Stomach smooth muscle (tissue), 2 donors: ENCODE measurements around the gene ZNF699.
"Not testable (repeated sequence)": the region's sequence is repeated elsewhere in the genome, so short reads cannot be mapped to it uniquely, and the experiment has no call there.

Experiments used
- H3K27ac ChIP-seq: one replicate; pipeline ENCODE4 v1.7.0; 2013; ENCODE audit warnings: mild to moderate bottlenecking, low read length, inconsistent platforms
- H3K27me3 ChIP-seq, 2 donors: one replicate each; pipeline ENCODE4 v1.7.0; 2013; ENCODE audit warnings: low read length in 2 of 2; ENCODE audit not compliant: insufficient read depth in 2 of 2, control insufficient read depth in 1 of 2
- H3K36me3 ChIP-seq, 2 donors: one replicate each; pipeline ENCODE4 v1.7.0; 2013; ENCODE audit warnings: low read length in 2 of 2; ENCODE audit not compliant: control insufficient read depth in 2 of 2, insufficient read depth in 2 of 2
- H3K4me1 ChIP-seq: one replicate; pipeline ENCODE4 v1.7.0; 2013; ENCODE audit warnings: low read length; ENCODE audit not compliant: control insufficient read depth, insufficient read depth
- H3K4me3 ChIP-seq, 2 donors: one replicate each; pipeline ENCODE4 v1.7.0; 2013; ENCODE audit warnings: low read length in 2 of 2
- H3K9ac ChIP-seq, 2 donors: one replicate each; pipeline ENCODE4 v1.7.0; 2013; ENCODE audit warnings: low read length in 2 of 2, mild to moderate bottlenecking in 1 of 2
- H3K9me3 ChIP-seq, 2 donors: one replicate each; pipeline ENCODE4 v1.7.0; 2013; ENCODE audit warnings: low read length in 2 of 2; ENCODE audit not compliant: control insufficient read depth in 2 of 2
- donor health status: healthy.
- donor health status: Pancreatic carcinoma.

Gene ZNF699

DNA sequence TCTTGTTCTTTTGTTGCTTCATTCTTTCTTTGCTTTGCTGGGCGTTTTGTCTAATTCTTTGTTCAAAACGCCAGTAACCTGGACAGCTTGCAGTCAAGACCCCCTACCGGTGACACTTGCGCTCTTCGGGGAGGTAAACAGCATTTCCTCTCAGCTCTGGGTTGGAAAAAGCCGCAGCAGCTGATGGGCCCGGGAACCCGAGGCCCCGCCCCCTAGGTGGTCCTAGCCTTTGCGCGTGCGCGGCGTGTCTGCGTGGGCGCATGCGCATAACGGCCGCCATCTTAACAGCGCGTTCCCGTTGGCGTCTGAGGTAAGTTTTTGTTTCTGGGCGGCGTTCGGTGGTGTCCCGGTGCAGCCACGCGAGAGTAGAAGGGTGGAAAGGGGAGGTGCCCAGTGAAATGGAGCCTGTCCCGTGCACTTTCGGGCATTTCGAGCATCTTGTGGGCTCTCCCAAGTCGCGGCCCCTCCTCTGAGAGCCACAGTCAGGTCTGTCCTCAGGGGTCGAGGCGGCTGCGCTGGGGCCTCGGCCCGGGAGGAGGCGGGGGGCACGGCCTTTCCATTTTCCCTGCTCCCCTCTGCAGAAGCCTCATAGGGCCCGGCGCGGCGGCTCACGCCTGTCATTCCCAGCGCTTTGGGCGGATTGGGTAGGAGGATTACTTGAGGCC, 14.4 kb upstream of the ZNF699 start, which contains the start of gene ZNF559:
Gene ZNF559 (plus strand): TSS at position 261 of the 665 bp plus-strand sequence. CDS start 14,371 bp downstream, outside the sequence.
- Histone ChIP-seq H3K27me3 (no peaks in the 10 kb centered on the region), H3K9ac (peak within 1 kb of the TSS; percentile 65 to 87), H3K36me3 (peaks cover 2 to 7% of the 10 kb centered on the region in 2 donors), H3K4me3 (peak within 1 kb of the TSS; percentile 89 to 91), H3K4me1 (peaks cover 16% of the 10 kb centered on the region), H3K9me3 (peaks cover 4 to 5% of the 10 kb centered on the region in 2 donors), H3K27ac (peak within 1 kb of the TSS; percentile 85)

GRCh38 chr19:9323557-9323918, 13.9 kb upstream of the ZNF699 start:
- Histone ChIP-seq H3K9me3 (peaks cover under 1 to 4% of the 10 kb centered on the region in 2 donors), H3K4me1 (peaks cover 16% of the 10 kb centered on the region), H3K27me3 (no peaks in the 10 kb centered on the region), H3K4me3 (peak overlapping the region; percentile 89 to 91), H3K27ac (peak overlapping the region; percentile 85), H3K36me3 (peaks cover 2 to 5% of the 10 kb centered on the region in 2 donors), H3K9ac (peak overlapping the region; percentile 65 to 87)

DNA sequence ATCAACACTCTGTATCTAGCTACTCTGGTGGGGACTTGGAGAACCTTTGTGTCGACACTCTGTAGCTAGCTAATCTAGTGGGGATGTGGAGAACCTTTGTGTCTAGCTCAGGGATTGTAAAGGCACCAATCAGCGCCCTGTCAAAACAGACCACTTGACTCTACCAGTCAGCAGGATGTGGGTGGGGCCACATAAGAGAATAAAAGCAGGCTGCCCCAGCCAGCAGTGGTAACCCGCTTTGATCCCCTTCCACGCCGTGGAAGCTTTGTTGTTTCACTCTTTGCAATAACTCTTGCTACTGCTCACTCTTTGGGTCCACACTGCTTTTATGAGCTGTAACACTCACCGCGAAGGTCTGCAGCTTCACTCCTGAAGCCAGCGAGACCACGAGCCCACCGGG, 12.6 kb upstream of the ZNF699 start:
- not testable (repeated sequence) for H3K27ac ChIP-seq, H3K27me3 ChIP-seq, H3K36me3 ChIP-seq, H3K9me3 ChIP-seq, H3K9ac ChIP-seq, H3K4me3 ChIP-seq
- peaks cover 16% of the 10 kb centered on the region for H3K4me1 ChIP-seq

GRCh38 chr19:9321756-9322155, 12.1 kb upstream of the ZNF699 start:
- H3K27ac ChIP-seq = not testable (repeated sequence)

DNA sequence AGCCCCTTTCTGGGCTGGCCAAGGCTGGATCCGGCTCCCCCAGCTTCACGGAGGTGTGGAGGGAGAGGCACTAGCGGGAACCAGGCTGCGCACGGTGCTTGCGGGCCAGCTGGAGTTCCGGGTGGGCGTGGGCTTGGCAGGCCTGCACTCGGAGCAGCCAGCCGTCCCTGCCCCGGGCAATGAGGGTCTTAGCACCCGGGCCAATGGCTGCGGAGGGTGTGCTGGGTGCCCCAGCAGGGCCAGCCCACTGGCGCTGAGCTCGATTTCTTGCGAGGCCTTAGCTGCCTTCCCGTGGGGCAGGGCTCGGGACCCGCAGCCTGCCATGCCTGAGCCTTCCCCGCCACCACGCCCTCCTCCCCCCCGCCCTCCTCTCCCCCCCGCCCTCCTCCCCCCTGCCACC, 11.7 kb upstream of the ZNF699 start:
- H3K9ac ChIP-seq = no peak overlapping the region
- no peak overlapping the region for H3K27ac ChIP-seq
- H3K9me3 ChIP-seq = peaks cover 0 to 4% of the 10 kb centered on the region in 2 donors
- H3K4me3 ChIP-seq = no peak overlapping the region
- no peaks in the 10 kb centered on the region for H3K36me3 ChIP-seq
- H3K27me3 ChIP-seq = no peaks in the 10 kb centered on the region
- peaks cover 16% of the 10 kb centered on the region for H3K4me1 ChIP-seq

More at GRCh38 chr19:9321756-9322155, 12.1 kb upstream of the ZNF699 start:
- peaks cover 16% of the 10 kb centered on the region for H3K4me1 ChIP-seq
- not testable (repeated sequence) for H3K36me3 ChIP-seq, H3K4me3 ChIP-seq, H3K9ac ChIP-seq, H3K27me3 ChIP-seq, H3K9me3 ChIP-seq

DNA sequence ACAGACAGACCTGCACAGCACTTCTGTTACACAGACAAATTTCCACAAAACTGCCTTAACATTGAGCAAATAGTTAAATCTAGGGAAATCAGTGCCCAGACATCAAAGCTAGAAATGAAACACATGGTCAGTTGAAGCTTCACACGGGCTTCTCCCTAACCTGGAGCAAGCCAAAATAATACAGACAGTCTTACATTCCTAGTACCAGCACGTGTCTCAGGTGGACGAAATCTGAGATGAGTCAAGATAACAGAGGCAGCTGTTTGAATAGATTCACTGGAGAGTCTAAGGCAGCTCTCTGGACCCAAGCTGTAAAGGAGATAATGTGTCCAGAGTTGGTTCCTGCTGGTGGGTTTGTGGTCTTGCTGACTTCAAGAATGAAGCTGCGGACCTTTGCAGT, 4.1 kb upstream of the ZNF699 start:
- H3K4me1 ChIP-seq = no peaks in the 10 kb centered on the region
- H3K9ac ChIP-seq = no peak overlapping the region
- no peak overlapping the region for H3K4me3 ChIP-seq
- no peaks in the 10 kb centered on the region for H3K27me3 ChIP-seq
- no peaks in the 10 kb centered on the region for H3K36me3 ChIP-seq
- no peaks in the 10 kb centered on the region for H3K9me3 ChIP-seq
- no peak overlapping the region for H3K27ac ChIP-seq

GRCh38 chr19:9309974-9310446, 372 bp upstream of the ZNF699 start:
- Histone ChIP-seq H3K27ac (peak overlapping the region; percentile 88), H3K4me3 (peak overlapping the region; percentile 65 to 97), H3K9ac (peak overlapping the region; percentile 54 to 95), H3K36me3 (peaks cover 0 to 2% of the 10 kb centered on the region in 2 donors), H3K27me3 (no peaks in the 10 kb centered on the region), H3K9me3 (peaks cover 0 to 2% of the 10 kb centered on the region in 2 donors), H3K4me1 (peaks cover 2% of the 10 kb centered on the region)

- no peak overlapping the region for H3K27ac ChIP-seq
- H3K9ac ChIP-seq = no peak overlapping the region
- H3K4me1 ChIP-seq = peaks cover 2% of the 10 kb centered on the region
- H3K4me3 ChIP-seq = peak overlapping the region; percentile 65 to 97
- H3K36me3 ChIP-seq = peaks cover 9 to 13% of the 10 kb centered on the region in 2 donors
- peaks cover 0 to 2% of the 10 kb centered on the region in 2 donors for H3K9me3 ChIP-seq
- no peaks in the 10 kb centered on the region for H3K27me3 ChIP-seq
These were observed 1.4 kb downstream of the ZNF699 start for GRCh38 chr19:9308091-9308770.

- Histone ChIP-seq H3K36me3 (peaks cover 22 to 28% of the 10 kb centered on the region in 2 donors), H3K27ac (no peak overlapping the region), H3K27me3 (no peaks in the 10 kb centered on the region), H3K9me3 (peaks cover under 1 to 2% of the 10 kb centered on the region in 2 donors), H3K4me1 (peaks cover 2% of the 10 kb centered on the region), H3K4me3 (no peak overlapping the region), H3K9ac (no peak overlapping the region)
These were observed 3.2 kb downstream of the ZNF699 start for GRCh38 chr19:9306443-9306842.

DNA sequence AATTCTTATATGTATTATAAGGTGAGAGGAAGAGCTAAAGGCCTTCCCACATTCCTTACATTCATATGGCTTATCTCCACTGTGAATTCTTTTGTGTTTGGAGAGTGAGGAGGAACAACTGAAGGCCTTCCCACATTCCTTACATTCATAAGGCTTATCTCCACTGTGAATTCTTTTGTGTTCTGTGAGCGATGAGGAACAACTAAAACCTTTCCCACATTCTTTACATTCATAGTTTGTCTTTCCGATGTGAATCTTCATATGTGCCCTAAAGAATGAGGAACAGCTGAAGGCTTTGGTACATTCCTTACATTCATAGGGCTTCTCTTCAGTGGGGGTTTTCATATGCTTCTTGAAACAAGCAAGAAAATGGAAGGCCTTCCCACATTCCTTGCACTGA, 13.3 kb downstream of the ZNF699 start:
- H3K9ac ChIP-seq = no peak overlapping the region
- H3K4me1 ChIP-seq = no peaks in the 10 kb centered on the region
- peak overlapping the region in 1 of 2 donors; percentile 38 for H3K4me3 ChIP-seq
- H3K36me3 ChIP-seq = peaks cover 55 to 56% of the 10 kb centered on the region in 2 donors
- H3K9me3 ChIP-seq = peaks cover 46 to 48% of the 10 kb centered on the region in 2 donors
- H3K27me3 ChIP-seq = no peaks in the 10 kb centered on the region
- H3K27ac ChIP-seq = no peak overlapping the region
